HL-60 (cell line): ENCODE measurements around the gene IL13.

Source experiments
- DNase-seq, 2 experiments: peaks; one replicate each; pipeline ENCODE4 v3.0.0-alpha.2; 2010 to 2020; ENCODE audit warnings: low read depth in 1 of 2, low spot score in 1 of 2
- H3K27ac ChIP-seq: fragments of 250-450 bp; sonication (Bioruptor Pico); replicated peaks from 2 replicates; pipeline ENCODE4 v1.5.1; 2020; ENCODE audit warnings: mild to moderate bottlenecking, moderate library complexity
- H3K27me3 ChIP-seq: fragments of 250-450 bp; sonication (Bioruptor Pico); 2 replicates; pipeline ENCODE4 v1.5.1; 2021; ENCODE audit warnings: mild to moderate bottlenecking, moderate library complexity; ENCODE audit not compliant: insufficient read depth, poor library complexity, severe bottlenecking
- H3K4me3 ChIP-seq: replicated peaks from 2 replicates; pipeline ENCODE4 v1.5.1; 2011; ENCODE audit warnings: mild to moderate bottlenecking, control low read depth, low read length; ENCODE audit not compliant: insufficient read depth
- CTCF ChIP-seq: IDR thresholded peaks from one replicate; pipeline ENCODE4 v1.5.1; 2011; ENCODE audit warnings: low read length, control low read depth, inconsistent platforms; ENCODE audit not compliant: insufficient read depth
- GABPA ChIP-seq: IDR thresholded peaks from 2 replicates; pipeline ENCODE4 v1.6.1; 2012; ENCODE audit warnings: low read depth
- POLR2AphosphoS5 ChIP-seq: IDR thresholded peaks from 2 replicates; pipeline ENCODE4 v1.6.1; 2012; ENCODE audit warnings: low read depth
- SPI1 ChIP-seq: IDR thresholded peaks from 2 replicates; pipeline ENCODE4 v1.6.1; 2012; ENCODE audit warnings: low read depth, mild to moderate bottlenecking, borderline replicate concordance
- TF ChIP-seq, protein P1 (sequence below): IDR thresholded peaks from 2 replicates; pipeline ENCODE4 v1.6.1; 2012; ENCODE audit warnings: low read depth; ENCODE audit not compliant: insufficient replicate concordance

IL13 gene

DNA sequence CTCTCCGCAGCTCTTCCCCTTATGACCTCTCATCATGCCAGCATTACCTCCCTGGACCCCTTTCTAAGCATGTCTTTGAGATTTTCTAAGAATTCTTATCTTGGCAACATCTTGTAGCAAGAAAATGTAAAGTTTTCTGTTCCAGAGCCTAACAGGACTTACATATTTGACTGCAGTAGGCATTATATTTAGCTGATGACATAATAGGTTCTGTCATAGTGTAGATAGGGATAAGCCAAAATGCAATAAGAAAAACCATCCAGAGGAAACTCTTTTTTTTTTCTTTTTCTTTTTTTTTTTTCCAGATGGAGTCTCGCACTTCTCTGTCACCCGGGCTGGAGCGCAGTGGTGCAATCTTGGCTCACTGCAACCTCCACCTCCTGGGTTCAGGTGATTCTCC lies 20.7 kb upstream of the IL13 start:
- TF ChIP-seq CTCF (no peak), GABPA (no peak), POLR2AphosphoS5 (no peak), SPI1 (no peak)
- TF ChIP-seq, protein P1, sequence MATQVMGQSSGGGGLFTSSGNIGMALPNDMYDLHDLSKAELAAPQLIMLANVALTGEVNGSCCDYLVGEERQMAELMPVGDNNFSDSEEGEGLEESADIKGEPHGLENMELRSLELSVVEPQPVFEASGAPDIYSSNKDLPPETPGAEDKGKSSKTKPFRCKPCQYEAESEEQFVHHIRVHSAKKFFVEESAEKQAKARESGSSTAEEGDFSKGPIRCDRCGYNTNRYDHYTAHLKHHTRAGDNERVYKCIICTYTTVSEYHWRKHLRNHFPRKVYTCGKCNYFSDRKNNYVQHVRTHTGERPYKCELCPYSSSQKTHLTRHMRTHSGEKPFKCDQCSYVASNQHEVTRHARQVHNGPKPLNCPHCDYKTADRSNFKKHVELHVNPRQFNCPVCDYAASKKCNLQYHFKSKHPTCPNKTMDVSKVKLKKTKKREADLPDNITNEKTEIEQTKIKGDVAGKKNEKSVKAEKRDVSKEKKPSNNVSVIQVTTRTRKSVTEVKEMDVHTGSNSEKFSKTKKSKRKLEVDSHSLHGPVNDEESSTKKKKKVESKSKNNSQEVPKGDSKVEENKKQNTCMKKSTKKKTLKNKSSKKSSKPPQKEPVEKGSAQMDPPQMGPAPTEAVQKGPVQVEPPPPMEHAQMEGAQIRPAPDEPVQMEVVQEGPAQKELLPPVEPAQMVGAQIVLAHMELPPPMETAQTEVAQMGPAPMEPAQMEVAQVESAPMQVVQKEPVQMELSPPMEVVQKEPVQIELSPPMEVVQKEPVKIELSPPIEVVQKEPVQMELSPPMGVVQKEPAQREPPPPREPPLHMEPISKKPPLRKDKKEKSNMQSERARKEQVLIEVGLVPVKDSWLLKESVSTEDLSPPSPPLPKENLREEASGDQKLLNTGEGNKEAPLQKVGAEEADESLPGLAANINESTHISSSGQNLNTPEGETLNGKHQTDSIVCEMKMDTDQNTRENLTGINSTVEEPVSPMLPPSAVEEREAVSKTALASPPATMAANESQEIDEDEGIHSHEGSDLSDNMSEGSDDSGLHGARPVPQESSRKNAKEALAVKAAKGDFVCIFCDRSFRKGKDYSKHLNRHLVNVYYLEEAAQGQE: no peak
- Histone ChIP-seq H3K27ac (no peak overlapping the region), H3K4me3 (no peak overlapping the region), H3K27me3 (no peaks in the 10 kb centered on the region)
- no peak for DNase-seq

- DNase-seq: no peak
- Histone ChIP-seq H3K4me3 (no peak overlapping the region), H3K27me3 (no peaks in the 10 kb centered on the region), H3K27ac (no peak overlapping the region)
- TF ChIP-seq SPI1 (no peak), POLR2AphosphoS5 (no peak), GABPA (no peak), CTCF (no peak)
- TF ChIP-seq, protein P1: no peak
Measured at GRCh38 chr5:132639706-132640130, 18.3 kb upstream of the IL13 start.

- DNase-seq: peak in 1 of 2 experiments; percentile 25
- Histone ChIP-seq H3K27me3 (no peaks in the 10 kb centered on the region), H3K27ac (no peak overlapping the region), H3K4me3 (no peak overlapping the region)
- TF ChIP-seq CTCF: no peak
- no peak for TF ChIP-seq SPI1
- TF ChIP-seq, protein P1: no peak
- TF ChIP-seq GABPA: no peak
- no peak for TF ChIP-seq POLR2AphosphoS5
Measured at GRCh38 chr5:132640613-132641012, 17.4 kb upstream of the IL13 start.
